ENCODE measurements around the gene TEC. TPM values are rescaled to one million over a fixed set of nuclear protein-coding genes. Genes with fewer than 3 reads are reported as not detected.

Gene TEC
- total and polyA plus RNA-seq, 9 of the 15 experiments (the other 6 are each of a cell fraction or from before 2014, with no cell fraction given), result 5.3 to 14.7 (median 8.8) TPM

DNA sequence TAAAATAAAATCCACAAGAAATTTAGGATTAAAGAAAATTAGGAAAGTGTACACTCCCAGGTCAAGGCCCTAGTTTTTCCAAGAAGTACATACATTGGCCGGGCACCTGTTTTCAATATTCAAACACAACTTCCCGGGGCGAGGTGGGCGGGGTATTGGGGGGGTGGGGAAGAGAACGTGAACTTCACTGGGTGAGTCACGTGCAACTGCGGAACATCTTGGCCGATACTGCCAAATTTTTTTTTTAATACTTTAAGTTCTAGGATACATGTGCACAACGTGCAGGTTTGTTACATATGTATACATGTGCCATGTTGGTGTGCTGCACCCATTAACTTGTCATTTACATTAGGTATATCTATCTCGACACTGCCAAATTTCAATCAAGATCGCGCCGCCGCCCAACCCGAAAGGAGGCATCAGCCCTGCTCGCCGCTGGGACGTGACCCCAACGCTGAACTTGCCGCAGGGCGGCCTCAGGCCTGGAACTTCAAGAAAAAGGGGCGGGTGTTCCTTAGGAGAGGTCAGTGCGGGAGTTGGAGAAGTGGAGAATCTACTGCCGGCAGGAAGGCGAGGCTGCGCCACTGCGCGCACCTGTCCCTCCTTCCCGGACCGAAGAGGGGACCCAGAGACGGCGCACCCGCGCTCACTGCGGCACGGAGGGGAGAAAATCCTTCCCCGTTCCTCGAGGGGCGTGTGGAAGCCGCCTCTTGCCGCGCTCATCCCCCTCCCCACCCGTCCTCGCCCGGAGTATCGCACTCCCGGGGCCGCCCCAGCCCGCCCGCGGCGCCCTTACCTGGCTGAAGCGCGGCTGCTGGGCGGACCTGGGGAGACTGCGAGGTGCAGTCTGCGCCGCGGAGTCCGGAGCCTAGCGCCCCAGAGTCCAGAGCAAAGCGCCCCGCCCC, at the start of gene TEC (continued):
- TF ChIP-seq SMARCB1 (IDR thresholded peaks at IDR 0.05; ENCODE audit: insufficient read length, low read depth), result no peak
- TF ChIP-seq, protein P1, sequence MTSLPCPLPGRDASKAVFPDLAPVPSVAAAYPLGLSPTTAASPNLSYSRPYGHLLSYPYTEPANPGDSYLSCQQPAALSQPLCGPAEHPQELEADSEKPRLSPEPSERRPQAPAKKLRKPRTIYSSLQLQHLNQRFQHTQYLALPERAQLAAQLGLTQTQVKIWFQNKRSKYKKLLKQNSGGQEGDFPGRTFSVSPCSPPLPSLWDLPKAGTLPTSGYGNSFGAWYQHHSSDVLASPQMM (CRISPR knock-in tag; IDR thresholded peaks at IDR 0.05), result no peak
- TF ChIP-seq, protein P2, sequence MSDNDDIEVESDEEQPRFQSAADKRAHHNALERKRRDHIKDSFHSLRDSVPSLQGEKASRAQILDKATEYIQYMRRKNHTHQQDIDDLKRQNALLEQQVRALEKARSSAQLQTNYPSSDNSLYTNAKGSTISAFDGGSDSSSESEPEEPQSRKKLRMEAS (CRISPR knock-in tag; IDR thresholded peaks at IDR 0.05), result peak; percentile 76
- TF ChIP-seq, protein P3, sequence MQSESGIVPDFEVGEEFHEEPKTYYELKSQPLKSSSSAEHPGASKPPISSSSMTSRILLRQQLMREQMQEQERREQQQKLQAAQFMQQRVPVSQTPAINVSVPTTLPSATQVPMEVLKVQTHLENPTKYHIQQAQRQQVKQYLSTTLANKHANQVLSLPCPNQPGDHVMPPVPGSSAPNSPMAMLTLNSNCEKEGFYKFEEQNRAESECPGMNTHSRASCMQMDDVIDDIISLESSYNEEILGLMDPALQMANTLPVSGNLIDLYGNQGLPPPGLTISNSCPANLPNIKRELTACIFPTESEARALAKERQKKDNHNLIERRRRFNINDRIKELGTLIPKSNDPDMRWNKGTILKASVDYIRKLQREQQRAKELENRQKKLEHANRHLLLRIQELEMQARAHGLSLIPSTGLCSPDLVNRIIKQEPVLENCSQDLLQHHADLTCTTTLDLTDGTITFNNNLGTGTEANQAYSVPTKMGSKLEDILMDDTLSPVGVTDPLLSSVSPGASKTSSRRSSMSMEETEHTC (IDR thresholded peaks at IDR 0.05), result no peak
- TF ChIP-seq NONO (IDR thresholded peaks at IDR 0.05; ENCODE audit: low read depth in 2 of 2, low read length in 1 of 2), result peak; percentile 41 to 59; a peak in 2 of 4 replicates
- TF ChIP-seq ZFPM2 (CRISPR knock-in tag; IDR thresholded peaks at IDR 0.05), result no peak
- TF ChIP-seq GTF2A2 (tag; IDR thresholded peaks at IDR 0.05), result no peak
- TF ChIP-seq JUN (IDR thresholded peaks at IDR 0.05; ENCODE audit: borderline replicate concordance, low read depth, low read length), result no peak
- TF ChIP-seq JUN (CRISPR knock-in tag; IDR thresholded peaks at IDR 0.05; ENCODE audit: borderline replicate concordance), result 0 out of 2 replicates have a peak, but pooled peaks have one; percentile 63
- no peak for TF ChIP-seq RFX7 (CRISPR knock-in tag; IDR thresholded peaks at IDR 0.05)
- no peak for TF ChIP-seq IFI16 (CRISPR knock-in tag; IDR thresholded peaks at IDR 0.05)
- TF ChIP-seq KLF16 (IDR thresholded peaks at IDR 0.05), result no peak
- TF ChIP-seq, protein P4, sequence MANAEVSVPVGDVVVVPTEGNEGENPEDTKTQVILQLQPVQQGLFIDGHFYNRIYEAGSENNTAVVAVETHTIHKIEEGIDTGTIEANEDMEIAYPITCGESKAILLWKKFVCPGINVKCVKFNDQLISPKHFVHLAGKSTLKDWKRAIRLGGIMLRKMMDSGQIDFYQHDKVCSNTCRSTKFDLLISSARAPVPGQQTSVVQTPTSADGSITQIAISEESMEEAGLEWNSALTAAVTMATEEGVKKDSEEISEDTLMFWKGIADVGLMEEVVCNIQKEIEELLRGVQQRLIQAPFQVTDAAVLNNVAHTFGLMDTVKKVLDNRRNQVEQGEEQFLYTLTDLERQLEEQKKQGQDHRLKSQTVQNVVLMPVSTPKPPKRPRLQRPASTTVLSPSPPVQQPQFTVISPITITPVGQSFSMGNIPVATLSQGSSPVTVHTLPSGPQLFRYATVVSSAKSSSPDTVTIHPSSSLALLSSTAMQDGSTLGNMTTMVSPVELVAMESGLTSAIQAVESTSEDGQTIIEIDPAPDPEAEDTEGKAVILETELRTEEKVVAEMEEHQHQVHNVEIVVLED (CRISPR knock-in tag; IDR thresholded peaks at IDR 0.05), result peak; percentile 42; the same call in 1 of the 2 replicates
- TF ChIP-seq KLF6 (CRISPR knock-in tag; IDR thresholded peaks at IDR 0.05; ENCODE audit: borderline replicate concordance), result no peak
- TF ChIP-seq, protein P5, sequence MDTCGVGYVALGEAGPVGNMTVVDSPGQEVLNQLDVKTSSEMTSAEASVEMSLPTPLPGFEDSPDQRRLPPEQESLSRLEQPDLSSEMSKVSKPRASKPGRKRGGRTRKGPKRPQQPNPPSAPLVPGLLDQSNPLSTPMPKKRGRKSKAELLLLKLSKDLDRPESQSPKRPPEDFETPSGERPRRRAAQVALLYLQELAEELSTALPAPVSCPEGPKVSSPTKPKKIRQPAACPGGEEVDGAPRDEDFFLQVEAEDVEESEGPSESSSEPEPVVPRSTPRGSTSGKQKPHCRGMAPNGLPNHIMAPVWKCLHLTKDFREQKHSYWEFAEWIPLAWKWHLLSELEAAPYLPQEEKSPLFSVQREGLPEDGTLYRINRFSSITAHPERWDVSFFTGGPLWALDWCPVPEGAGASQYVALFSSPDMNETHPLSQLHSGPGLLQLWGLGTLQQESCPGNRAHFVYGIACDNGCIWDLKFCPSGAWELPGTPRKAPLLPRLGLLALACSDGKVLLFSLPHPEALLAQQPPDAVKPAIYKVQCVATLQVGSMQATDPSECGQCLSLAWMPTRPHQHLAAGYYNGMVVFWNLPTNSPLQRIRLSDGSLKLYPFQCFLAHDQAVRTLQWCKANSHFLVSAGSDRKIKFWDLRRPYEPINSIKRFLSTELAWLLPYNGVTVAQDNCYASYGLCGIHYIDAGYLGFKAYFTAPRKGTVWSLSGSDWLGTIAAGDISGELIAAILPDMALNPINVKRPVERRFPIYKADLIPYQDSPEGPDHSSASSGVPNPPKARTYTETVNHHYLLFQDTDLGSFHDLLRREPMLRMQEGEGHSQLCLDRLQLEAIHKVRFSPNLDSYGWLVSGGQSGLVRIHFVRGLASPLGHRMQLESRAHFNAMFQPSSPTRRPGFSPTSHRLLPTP (IDR thresholded peaks at IDR 0.05; ENCODE audit: borderline replicate concordance, extremely low read depth, insufficient read length), result no peak
- 0 out of 2 replicates have a peak, but pooled peaks have one; percentile 12 for TF ChIP-seq TRIM28 (IDR thresholded peaks at IDR 0.05)
- TF ChIP-seq, protein P6, sequence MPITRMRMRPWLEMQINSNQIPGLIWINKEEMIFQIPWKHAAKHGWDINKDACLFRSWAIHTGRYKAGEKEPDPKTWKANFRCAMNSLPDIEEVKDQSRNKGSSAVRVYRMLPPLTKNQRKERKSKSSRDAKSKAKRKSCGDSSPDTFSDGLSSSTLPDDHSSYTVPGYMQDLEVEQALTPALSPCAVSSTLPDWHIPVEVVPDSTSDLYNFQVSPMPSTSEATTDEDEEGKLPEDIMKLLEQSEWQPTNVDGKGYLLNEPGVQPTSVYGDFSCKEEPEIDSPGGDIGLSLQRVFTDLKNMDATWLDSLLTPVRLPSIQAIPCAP (CRISPR knock-in tag; IDR thresholded peaks at IDR 0.05; ENCODE audit: borderline replicate concordance), result no peak; the same call in 1 of the 2 replicates
- no peak for TF ChIP-seq DMBX1 (CRISPR knock-in tag; IDR thresholded peaks at IDR 0.05; ENCODE audit: borderline replicate concordance)
- TF ChIP-seq LEF1 (IDR thresholded peaks at IDR 0.05), result peak; percentile 34; the same call in 1 of the 2 replicates
- 0 out of 2 replicates have a peak, but pooled peaks have one; percentile 16 for TF ChIP-seq ATF7 (IDR thresholded peaks at IDR 0.05)

Data from K562 (cell line).